Transverse colon (tissue), 4 donors: ENCODE results near the gene ARFGEF2. TPM values are rescaled to one million over a fixed set of nuclear protein-coding genes. Genes with fewer than 3 reads are reported as not detected.

ENCODE experiments used
- DNase-seq: peaks from one replicate; pipeline ENCODE4 v3.0.0-alpha.2; 2019
- H3K27ac ChIP-seq, 4 donors: fragments of 200-600 bp; sonication (generic); 2 replicates each; pipeline ENCODE4 v1.5.1; 2016 to 2018; ENCODE audit warnings: inconsistent platforms in 4 of 4
- H3K27me3 ChIP-seq: fragments of 200-600 bp; sonication (generic); 2 replicates; pipeline ENCODE4 v1.5.1; 2017; ENCODE audit warnings: inconsistent platforms
- H3K36me3 ChIP-seq, 4 donors: fragments of 200-600 bp; sonication (generic); 2 replicates each; pipeline ENCODE4 v1.5.1; 2017 to 2019; ENCODE audit warnings: inconsistent platforms in 4 of 4
- H3K4me1 ChIP-seq, 4 donors: fragments of 200-600 bp; sonication (generic); 2 replicates each; pipeline ENCODE4 v1.5.1; 2017 to 2020; ENCODE audit warnings: inconsistent platforms in 4 of 4
- H3K4me3 ChIP-seq, 4 donors: fragments of 200-600 bp; sonication (generic); 1 replicate in 1 of 4; 2 replicates in 3 of 4; pipeline versions ENCODE4 v1.5.1 to v1.6.1; 2017 to 2019; ENCODE audit warnings: inconsistent platforms in 4 of 4
- H3K9me3 ChIP-seq, 2 donors: fragments of 200-600 bp; sonication (generic); 2 replicates each; pipeline ENCODE4 v1.5.1; 2017 to 2019; ENCODE audit warnings: inconsistent platforms in 2 of 2
- EP300 ChIP-seq: sonication (generic); formaldehyde crosslinking; IDR thresholded peaks from one replicate; pipeline ENCODE4 v1.6.1; 2017; ENCODE audit warnings: antibody characterized with exemption, low read depth
- POLR2A ChIP-seq: fragments of 450-650 bp; IDR thresholded peaks from one replicate; pipeline ENCODE4 v1.6.1; 2016; ENCODE audit warnings: antibody characterized with exemption, mild to moderate bottlenecking, moderate library complexity
- POLR2AphosphoS5 ChIP-seq, 3 donors: sonication (generic); formaldehyde crosslinking; IDR thresholded peaks; one replicate each; pipeline ENCODE4 v1.6.1; 2016; ENCODE audit warnings: antibody characterized with exemption in 3 of 3
- WGBS, 2 donors: methylation state at CpG; one replicate each; pipeline ENCODE4 v1.1.5; 2018; ENCODE audit warnings: low coverage in 1 of 2; 5-methylcytosine and 5-hydroxymethylcytosine counted together
- in situ Hi-C, 4 donors: fragments of 200-750 bp; cut with MboI; loops; one replicate each; pipeline versions ENCODE4 v1.15.0 to v1.15.1; 2017; ENCODE audit warnings: low sequenced_read_pairs in 3 of 4, low pct_ligation_motif_present in 1 of 4, low pct_unique_long_range_greater_than_20kb in 1 of 4
- intact Hi-C: fragments of 100-400 bp; cut with DNase I; formaldehyde crosslinking; loops from one replicate; pipeline ENCODE4 v1.15.1; 2023; ENCODE audit warnings: low total_unique reads
- total RNA-seq, 4 donors: library from RNA; depleted of rRNA; stranded (reverse); fragments of >200 nt; gene quantifications; one replicate each; pipeline ENCODE4 v1.1.0, GENCODE V29; 2016
- TF ChIP-seq, protein P1 (sequence below), 5 experiments: fragments of 200-600 bp in 3 of 5; fragments of 450-650 bp in 2 of 5; sonication (generic) in 3 of 5; IDR thresholded peaks; 1 replicate in 2 of 5; 2 replicates in 3 of 5; pipeline ENCODE4 v1.5.1; 2016 to 2017; ENCODE audit warnings: antibody characterized with exemption in 5 of 5, inconsistent platforms in 3 of 5, mild to moderate bottlenecking in 2 of 5, moderate library complexity in 1 of 5

Gene ARFGEF2
- total RNA-seq, 4 donors from 2014 or later: 52.5 to 69.5 (median 68.5) TPM

DNA sequence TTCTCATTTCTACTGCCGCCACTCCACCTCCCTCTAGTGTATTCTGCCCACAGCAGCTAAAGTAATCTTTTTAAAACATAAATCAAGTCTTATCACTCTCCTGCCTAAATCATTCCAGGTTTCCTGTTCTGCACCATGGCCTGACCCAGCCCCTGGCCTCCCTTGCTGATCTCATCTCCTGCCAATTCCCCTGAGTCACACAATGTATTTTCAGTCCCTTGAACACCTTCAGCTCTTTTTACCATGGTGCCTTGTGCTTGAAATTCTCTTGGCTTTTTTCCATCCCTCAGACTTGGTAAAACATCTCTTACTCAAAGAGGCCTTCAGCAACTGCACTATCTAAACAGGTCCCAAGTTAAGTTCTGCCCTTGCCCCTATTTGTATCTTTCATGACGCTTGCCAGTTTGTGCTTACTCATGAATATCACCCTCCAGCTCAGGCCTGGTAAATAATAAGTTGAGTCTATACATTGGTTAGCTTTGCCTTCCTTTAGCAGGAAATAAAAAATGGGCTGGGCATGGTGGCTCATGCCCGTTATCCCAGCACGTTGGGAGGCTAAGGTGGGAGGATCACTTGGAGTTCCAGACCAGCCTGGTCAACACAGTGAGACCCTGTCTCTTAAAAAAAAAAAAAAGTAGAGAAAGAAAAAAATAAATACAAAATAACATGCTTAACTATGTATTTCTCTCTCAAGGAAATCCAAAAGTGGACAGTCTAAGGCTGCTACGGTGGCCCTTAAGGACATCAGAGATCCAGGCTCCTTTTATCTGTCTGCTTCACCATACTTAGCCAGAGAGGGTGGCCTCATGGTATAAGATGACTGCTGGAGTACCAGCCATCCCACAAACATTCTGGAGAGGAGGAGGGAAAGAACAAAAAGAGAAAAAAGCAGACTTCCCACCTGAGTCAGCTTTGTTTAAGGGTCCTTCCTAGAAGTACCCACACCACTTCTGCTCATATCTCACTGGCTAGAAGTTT lies 62.2 kb downstream of the ARFGEF2 start:
- 80 to 95% methylated on average over 4 to 5 of the region's 5 CpGs for WGBS, 2 donors
- Histone ChIP-seq H3K9me3 (no peaks in the 10 kb centered on the region), H3K4me3 (no peak overlapping the region), H3K36me3 (peaks cover 0 to 67% (median 35%) of the 10 kb centered on the region in 4 donors), H3K27ac (no peak overlapping the region), H3K4me1 (no peaks in the 10 kb centered on the region), H3K27me3 (no peaks in the 10 kb centered on the region)
- intact Hi-C loops (no loop called here), in situ Hi-C loops (no loop called here)
- no peak for DNase-seq
- TF ChIP-seq EP300: no peak
- no peak for TF ChIP-seq POLR2AphosphoS5 (IDR thresholded peaks at IDR 0.05)
- TF ChIP-seq POLR2A: no peak
- TF ChIP-seq, protein P1, sequence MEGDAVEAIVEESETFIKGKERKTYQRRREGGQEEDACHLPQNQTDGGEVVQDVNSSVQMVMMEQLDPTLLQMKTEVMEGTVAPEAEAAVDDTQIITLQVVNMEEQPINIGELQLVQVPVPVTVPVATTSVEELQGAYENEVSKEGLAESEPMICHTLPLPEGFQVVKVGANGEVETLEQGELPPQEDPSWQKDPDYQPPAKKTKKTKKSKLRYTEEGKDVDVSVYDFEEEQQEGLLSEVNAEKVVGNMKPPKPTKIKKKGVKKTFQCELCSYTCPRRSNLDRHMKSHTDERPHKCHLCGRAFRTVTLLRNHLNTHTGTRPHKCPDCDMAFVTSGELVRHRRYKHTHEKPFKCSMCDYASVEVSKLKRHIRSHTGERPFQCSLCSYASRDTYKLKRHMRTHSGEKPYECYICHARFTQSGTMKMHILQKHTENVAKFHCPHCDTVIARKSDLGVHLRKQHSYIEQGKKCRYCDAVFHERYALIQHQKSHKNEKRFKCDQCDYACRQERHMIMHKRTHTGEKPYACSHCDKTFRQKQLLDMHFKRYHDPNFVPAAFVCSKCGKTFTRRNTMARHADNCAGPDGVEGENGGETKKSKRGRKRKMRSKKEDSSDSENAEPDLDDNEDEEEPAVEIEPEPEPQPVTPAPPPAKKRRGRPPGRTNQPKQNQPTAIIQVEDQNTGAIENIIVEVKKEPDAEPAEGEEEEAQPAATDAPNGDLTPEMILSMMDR (IDR thresholded peaks at IDR 0.05): no peak

- 85 to 100% methylated on average over 3 to 10 of the region's 10 CpGs for WGBS, 2 donors
- H3K27me3 ChIP-seq: no peaks in the 10 kb centered on the region
These were observed 63.2 kb downstream of the ARFGEF2 start for GRCh38 chr20:48984575-48985219.

DNA sequence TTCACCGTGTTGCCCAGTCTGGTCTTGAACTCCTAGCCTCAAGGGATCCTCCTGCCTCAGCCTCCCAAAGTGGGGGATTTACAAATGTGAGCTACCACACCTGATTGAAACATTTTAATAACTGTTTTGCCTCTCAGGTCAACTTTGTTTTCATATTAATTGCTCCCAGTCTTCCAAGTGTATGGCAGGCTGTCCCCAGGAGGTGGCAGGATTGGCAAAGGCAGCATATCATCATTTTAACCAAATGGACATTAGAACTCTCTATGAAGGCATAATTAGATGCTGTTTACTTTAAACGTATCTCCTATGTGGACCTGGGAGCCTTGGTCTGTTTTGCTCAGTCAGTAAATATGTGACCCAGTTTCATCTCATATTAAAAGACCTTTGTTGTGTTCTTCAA lies 65.4 kb downstream of the ARFGEF2 start:
- TF ChIP-seq POLR2AphosphoS5 (IDR thresholded peaks at IDR 0.05) (no peak), POLR2A (no peak), EP300 (no peak)
- TF ChIP-seq, protein P1 (IDR thresholded peaks at IDR 0.05): no peak
- H3K4me1 ChIP-seq: no peaks in the 10 kb centered on the region
- no peak overlapping the region for H3K4me3 ChIP-seq
- no peaks in the 10 kb centered on the region for H3K9me3 ChIP-seq
- WGBS, 2 donors: 79% methylated on average over 2 of the region's 2 CpGs; no CpG with 5 or more reads in 1 of the 2 donors
- intact Hi-C loops (no loop called here), in situ Hi-C loops (no loop called here)
- no peak for DNase-seq
- no peaks in the 10 kb centered on the region for H3K27me3 ChIP-seq
- H3K36me3 ChIP-seq: peaks cover 0 to 95% (median 50%) of the 10 kb centered on the region in 4 donors
- H3K27ac ChIP-seq: no peak overlapping the region

More at GRCh38 chr20:48984575-48985219, 63.2 kb downstream of the ARFGEF2 start:
- intact Hi-C loops: no loop called here
- H3K27ac ChIP-seq: no peak overlapping the region
- H3K9me3 ChIP-seq: no peaks in the 10 kb centered on the region
- H3K4me3 ChIP-seq: no peak overlapping the region
- peaks cover 0 to 77% (median 40%) of the 10 kb centered on the region in 4 donors for H3K36me3 ChIP-seq
- no peaks in the 10 kb centered on the region for H3K4me1 ChIP-seq
- in situ Hi-C loops: no loop called here
- DNase-seq: no peak
- TF ChIP-seq EP300 (no peak), POLR2A (no peak), POLR2AphosphoS5 (IDR thresholded peaks at IDR 0.05) (no peak)
- TF ChIP-seq, protein P1 (IDR thresholded peaks at IDR 0.05): no peak

GRCh38 chr20:48990467-48990866 lies 69.0 kb downstream of the ARFGEF2 start:
- no peaks in the 10 kb centered on the region for H3K4me1 ChIP-seq
- peaks cover 0 to 99% (median 53%) of the 10 kb centered on the region in 4 donors for H3K36me3 ChIP-seq
- no peak for DNase-seq
- no peaks in the 10 kb centered on the region for H3K9me3 ChIP-seq
- no peak overlapping the region for H3K4me3 ChIP-seq
- no peak overlapping the region for H3K27ac ChIP-seq
- in situ Hi-C loops: no loop called here
- intact Hi-C loops: no loop called here
- no peak for TF ChIP-seq POLR2AphosphoS5 (IDR thresholded peaks at IDR 0.05)
- TF ChIP-seq, protein P1 (IDR thresholded peaks at IDR 0.05): no peak
- TF ChIP-seq EP300: no peak
- TF ChIP-seq POLR2A: no peak
- WGBS, 2 donors: 70 to 100% methylated on average over 1 of the region's 1 CpG
- H3K27me3 ChIP-seq: no peaks in the 10 kb centered on the region
